Cerebellar nuclear complex (tissue), 1 donor: ENCODE data around the gene PLK1.
A peak's percentile ranks its signal among the peaks of the same experiment; 100 is the strongest.

Experiments used
- DNase-seq, 2 experiments: peaks; one replicate each; lab custom pipeline; 2025; lab: John Stamatoyannopoulos, UW

PLK1 gene

GRCh38 chr16:23679986-23680336, 1.3 kb downstream of the PLK1 start:
- no peak for DNase-seq

GRCh38 chr16:23682181-23682580, 3.5 kb downstream of the PLK1 start:
- no peak for DNase-seq

- no peak for DNase-seq
Measured at GRCh38 chr16:23683487-23683886, 4.8 kb downstream of the PLK1 start.

GRCh38 chr16:23687034-23687808, 8.5 kb downstream of the PLK1 start:
- DNase-seq = no peak

GRCh38 chr16:23689442-23690187, 10.9 kb downstream of the PLK1 start:
- DNase-seq = no peak

- no peak for DNase-seq
Measured at GRCh38 chr16:23690771-23691482, 12.2 kb downstream of the PLK1 start.

GRCh38 chr16:23691483-23692189, 12.9 kb downstream of the PLK1 start:
- no peak for DNase-seq

- DNase-seq = no peak
Measured at GRCh38 chr16:23692190-23692837, 13.6 kb downstream of the PLK1 start.

- no peak for DNase-seq
Measured at GRCh38 chr16:23694265-23694643, 15.6 kb downstream of the PLK1 start.

- DNase-seq = peak in 1 of 2 experiments; percentile 2
Measured at GRCh38 chr16:23694644-23695373, 16.1 kb downstream of the PLK1 start.

GRCh38 chr16:23695756-23696155, 17.1 kb downstream of the PLK1 start:
- no peak for DNase-seq

GRCh38 chr16:23699100-23699499, 20.4 kb downstream of the PLK1 start:
- no peak for DNase-seq

GRCh38 chr16:23700093-23700492, 21.4 kb downstream of the PLK1 start:
- DNase-seq = no peak

- no peak for DNase-seq
Measured at GRCh38 chr16:23700509-23700908, 21.8 kb downstream of the PLK1 start.

GRCh38 chr16:23701045-23701444, 22.4 kb downstream of the PLK1 start:
- no peak for DNase-seq

- no peak for DNase-seq
Measured at GRCh38 chr16:23702951-23703350, 24.3 kb downstream of the PLK1 start.

GRCh38 chr16:23704772-23705516, 26.3 kb downstream of the PLK1 start:
- no peak for DNase-seq

GRCh38 chr16:23705517-23705902, 26.8 kb downstream of the PLK1 start:
- no peak for DNase-seq

GRCh38 chr16:23706439-23706838, 27.8 kb downstream of the PLK1 start:
- DNase-seq = no peak

- no peak for DNase-seq
Measured at GRCh38 chr16:23709536-23709935, 30.8 kb downstream of the PLK1 start.
